Caco-2 (cell line): ENCODE results near the gene SORD. TPM values are rescaled to one million over a fixed set of nuclear protein-coding genes. Genes with fewer than 3 reads are reported as not detected.
A peak's percentile ranks its signal among the peaks of the same experiment; 100 is the strongest.
"Not testable (repeated sequence)": the region's sequence is repeated elsewhere in the genome, so short reads cannot be mapped to it uniquely, and the experiment has no call there.

Experiments
- BruUV-seq: library from RNA; stranded (reverse); fragments of 400-500 nt; replicated peaks from 2 replicates; lab custom pipeline; 2021; lab: Mats Ljungman, UMichigan
- CTCF ChIA-PET: fragments of 300-600 bp; sonication (Branson Sonifier 250); formaldehyde crosslinking; loops from one replicate; lab custom pipeline; 2022; ENCODE audit warnings: antibody characterized with exemption; lab: Charles Lee
- POLR2A ChIA-PET: fragments of 300-600 bp; sonication (Branson Sonifier 250); formaldehyde crosslinking; loops from one replicate; lab custom pipeline; 2022; ENCODE audit warnings: antibody characterized with exemption; lab: Charles Lee
- DNase-seq, 2 experiments: peaks; one replicate each; pipeline versions ENCODE4 v3.0.0 to v3.0.0-alpha.2; 2020 to 2022
- H3K27me3 ChIP-seq: replicated peaks from 2 replicates; pipeline ENCODE4 v1.6.0; 2011; ENCODE audit warnings: low read length; ENCODE audit not compliant: control insufficient read depth, insufficient read depth
- H3K36me3 ChIP-seq: 2 replicates; pipeline ENCODE4 v1.5.1; 2011; ENCODE audit warnings: low read length; ENCODE audit not compliant: control insufficient read depth, insufficient read depth
- H3K4me1 ChIP-seq: fragments of 250-450 bp; sonication (Bioruptor Pico); 2 replicates; pipeline ENCODE4 v1.5.1; 2020; ENCODE audit warnings: mild to moderate bottlenecking
- H3K4me3 ChIP-seq: 2 replicates; pipeline ENCODE4 v1.5.1; 2011; ENCODE audit warnings: low read depth, mild to moderate bottlenecking, control low read depth, low read length
- H3K9me3 ChIP-seq: fragments of 250-450 bp; sonication (Bioruptor Pico); 2 replicates; pipeline ENCODE4 v1.5.1; 2020; ENCODE audit warnings: mild to moderate bottlenecking, moderate library complexity
- H3K27ac Mint-ChIP-seq: one replicate; pipeline ENCODE4 v1.8.0; 2022; ENCODE audit warnings: mixed read lengths; ENCODE audit not compliant: unreplicated experiment
- H3K27me3 Mint-ChIP-seq: one replicate; pipeline ENCODE4 v1.8.0; 2022; ENCODE audit warnings: mixed read lengths; ENCODE audit not compliant: insufficient read depth, unreplicated experiment
- H3K36me3 Mint-ChIP-seq: one replicate; pipeline ENCODE4 v1.8.0; 2022; ENCODE audit warnings: mild to moderate bottlenecking, mixed read lengths; ENCODE audit not compliant: insufficient read depth, unreplicated experiment
- H3K4me1 Mint-ChIP-seq: one replicate; pipeline ENCODE4 v1.8.0; 2022; ENCODE audit warnings: low read depth, mixed read lengths; ENCODE audit not compliant: unreplicated experiment
- H3K4me3 Mint-ChIP-seq: one replicate; pipeline ENCODE4 v1.8.0; 2022; ENCODE audit warnings: mild to moderate bottlenecking, moderate library complexity, mixed read lengths; ENCODE audit not compliant: unreplicated experiment
- H3K9me3 Mint-ChIP-seq: one replicate; pipeline ENCODE4 v1.8.0; 2022; ENCODE audit warnings: mixed read lengths; ENCODE audit not compliant: unreplicated experiment
- CTCF ChIP-seq, 2 experiments: fragments of 200-600 bp in 1 of 2; IDR thresholded peaks; 1 replicate in 1 of 2; 2 replicates in 1 of 2; pipeline versions ENCODE4 v1.5.1 to v1.8.0; 2011 to 2022; ENCODE audit warnings: antibody characterized with exemption in 1 of 2, control low read depth in 1 of 2, inconsistent platforms in 1 of 2, low read depth in 1 of 2, low read length in 1 of 2, mild to moderate bottlenecking in 1 of 2, moderate library complexity in 1 of 2; ENCODE audit not compliant: insufficient read depth in 1 of 2, severe bottlenecking in 1 of 2, unreplicated experiment in 1 of 2
- intact Hi-C: fragments of 100-400 bp; cut with micrococcal nuclease; formaldehyde crosslinking; loops from one replicate; pipeline ENCODE4 v1.10.0; 2022; ENCODE audit not compliant: unreplicated experiment
- total RNA-seq: library from RNA; stranded (reverse); gene quantifications from 2 replicates; pipeline ENCODE4 v1.2.3, GENCODE V29; 2022

Gene SORD
- total RNA-seq, 1 experiment from 2014 or later: 79.7 TPM

GRCh38 chr15:45037936-45038335 is 14.9 kb downstream of the SORD start:
- 0 out of 2 replicates have a peak, but pooled peaks cover 5% of the 10 kb centered on the region for H3K4me1 ChIP-seq
- POLR2A ChIA-PET: no interaction called here
- Mint-ChIP-seq H3K27me3 (no peaks in the 10 kb centered on the region), H3K36me3 (peaks cover 19% of the 10 kb centered on the region), H3K4me3 (no peak overlapping the region), H3K9me3 (no peaks in the 10 kb centered on the region), H3K4me1 (peaks cover 12% of the 10 kb centered on the region), H3K27ac (no peak overlapping the region)
- H3K4me3 ChIP-seq: no peak overlapping the region
- no TSS peak for BruUV-seq
- H3K27me3 ChIP-seq: no peaks in the 10 kb centered on the region
- no peaks in the 10 kb centered on the region for H3K36me3 ChIP-seq
- DNase-seq: no peak
- intact Hi-C loops: loop anchor here (2.0 kb wide), 1 partner anchor 69 kb away; no protein-coding TSS in a partner anchor
- CTCF ChIA-PET: interaction anchor here (2.7 kb wide), 1 partner anchor 80 kb away, joined by 23 read pairs; no protein-coding TSS in a partner anchor
- no peak for TF ChIP-seq CTCF (IDR thresholded peaks at IDR 0.05; ENCODE audit: insufficient read depth in 1 of 2, low read depth in 1 of 2, low read length in 1 of 2, severe bottlenecking in 1 of 2, unreplicated experiment in 1 of 2)
- no peaks in the 10 kb centered on the region for H3K9me3 ChIP-seq

GRCh38 chr15:45040396-45040795 is 17.4 kb downstream of the SORD start:
- DNase-seq, BruUV-seq, CTCF ChIA-PET, H3K27ac Mint-ChIP-seq, H3K9me3 Mint-ChIP-seq, POLR2A ChIA-PET, H3K4me3 Mint-ChIP-seq, H3K4me3 ChIP-seq, H3K4me1 ChIP-seq, H3K27me3 Mint-ChIP-seq, H3K9me3 ChIP-seq, H3K27me3 ChIP-seq, H3K36me3 ChIP-seq: not testable (repeated sequence)
- peaks cover 26% of the 10 kb centered on the region for H3K36me3 Mint-ChIP-seq
- intact Hi-C loops: loop anchor here (2.0 kb wide), 1 partner anchor 78 kb away; no protein-coding TSS in a partner anchor
- peaks cover 12% of the 10 kb centered on the region for H3K4me1 Mint-ChIP-seq

GRCh38 chr15:45041538-45041937 is 18.5 kb downstream of the SORD start:
- POLR2A ChIA-PET, H3K27me3 ChIP-seq, H3K4me1 Mint-ChIP-seq, H3K4me1 ChIP-seq, H3K9me3 ChIP-seq, BruUV-seq, H3K4me3 ChIP-seq, H3K27ac Mint-ChIP-seq, H3K27me3 Mint-ChIP-seq, H3K36me3 ChIP-seq, H3K4me3 Mint-ChIP-seq, H3K9me3 Mint-ChIP-seq: not testable (repeated sequence)
- peak in 1 of 2 experiments; percentile 29 for DNase-seq
- H3K36me3 Mint-ChIP-seq: peaks cover 17% of the 10 kb centered on the region
- intact Hi-C loops: loop anchor here (1.0 to 2.0 kb wide), 2 partner anchors 73 to 77 kb away; partner anchors contain the start of genes DUOX2 and DUOXA2
- peak in 1 of 2 experiments; percentile 5 for TF ChIP-seq CTCF (IDR thresholded peaks at IDR 0.05; ENCODE audit: insufficient read depth in 1 of 2, low read depth in 1 of 2, low read length in 1 of 2, severe bottlenecking in 1 of 2, unreplicated experiment in 1 of 2)
- CTCF ChIA-PET: interaction anchor here (1.7 kb wide), 1 partner anchor 76 kb away, joined by 9 read pairs; no protein-coding TSS in a partner anchor

- H3K36me3 ChIP-seq, DNase-seq, H3K27me3 Mint-ChIP-seq, H3K4me1 ChIP-seq, CTCF ChIA-PET, H3K27ac Mint-ChIP-seq, H3K4me1 Mint-ChIP-seq, POLR2A ChIA-PET, H3K27me3 ChIP-seq, H3K9me3 ChIP-seq, H3K4me3 ChIP-seq, BruUV-seq, intact Hi-C loops, H3K9me3 Mint-ChIP-seq, H3K4me3 Mint-ChIP-seq: not testable (repeated sequence)
- peaks cover 22% of the 10 kb centered on the region for H3K36me3 Mint-ChIP-seq
Observed at GRCh38 chr15:45042859-45043258, 19.9 kb downstream of the SORD start.

GRCh38 chr15:45044270-45044669 is 21.3 kb downstream of the SORD start:
- POLR2A ChIA-PET, H3K4me3 Mint-ChIP-seq: not testable (repeated sequence)
- peaks cover 11% of the 10 kb centered on the region for H3K4me1 Mint-ChIP-seq

More at GRCh38 chr15:45044270-45044669, 21.3 kb downstream of the SORD start:
- H3K27me3 Mint-ChIP-seq, DNase-seq, CTCF ChIA-PET, intact Hi-C loops, H3K9me3 ChIP-seq, H3K27me3 ChIP-seq, H3K4me3 ChIP-seq, H3K9me3 Mint-ChIP-seq, BruUV-seq, H3K27ac Mint-ChIP-seq, H3K36me3 ChIP-seq: not testable (repeated sequence)
- H3K4me1 ChIP-seq: peaks cover 12% of the 10 kb centered on the region
- H3K36me3 Mint-ChIP-seq: peaks cover 35% of the 10 kb centered on the region
